HEK293T (cell line): ENCODE data around the gene PARK7.

ENCODE experiments used
- CTCF ChIA-PET: fragments of 350-600 bp; formaldehyde crosslinking; extraction: SDS; loops from one replicate; lab custom pipeline; 2021; ENCODE audit warnings: antibody characterized with exemption, inconsistent platforms; lab: Yijun Ruan, JAX
- POLR2A ChIA-PET: fragments of 350-600 bp; formaldehyde crosslinking; extraction: SDS; loops from one replicate; lab custom pipeline; 2020; ENCODE audit warnings: antibody characterized with exemption, inconsistent platforms; lab: Yijun Ruan, JAX
- DNase-seq: peaks from one replicate; pipeline ENCODE4 v3.0.0; 2012; ENCODE audit warnings: mixed read lengths; ENCODE audit errors: extremely low spot score
- BHLHE40 ChIP-seq: fragments of 450-650 bp; IDR thresholded peaks from 2 replicates; pipeline ENCODE4 v1.6.1; 2016; ENCODE audit warnings: mild to moderate bottlenecking, moderate library complexity, borderline replicate concordance
- CTBP1 ChIP-seq: fragments of 450-650 bp; IDR thresholded peaks from 2 replicates; pipeline ENCODE4 v1.6.1; 2016; ENCODE audit warnings: borderline replicate concordance
- ELF4 ChIP-seq: fragments of 450-650 bp; IDR thresholded peaks from 2 replicates; pipeline ENCODE4 v1.6.1; 2017; ENCODE audit warnings: antibody characterized with exemption
- FOXA1 ChIP-seq: fragments of 450-650 bp; IDR thresholded peaks from 2 replicates; pipeline ENCODE4 v1.6.1; 2016; ENCODE audit warnings: mild to moderate bottlenecking
- FOXK2 ChIP-seq: fragments of 450-650 bp; IDR thresholded peaks from 2 replicates; pipeline ENCODE4 v1.6.1; 2016; ENCODE audit warnings: mild to moderate bottlenecking
- FOXM1 ChIP-seq: fragments of 450-650 bp; IDR thresholded peaks from 2 replicates; pipeline ENCODE4 v1.6.1; 2017; ENCODE audit warnings: mild to moderate bottlenecking, borderline replicate concordance
- HDGF ChIP-seq: fragments of 450-650 bp; IDR thresholded peaks from 2 replicates; pipeline ENCODE4 v1.6.1; 2017; ENCODE audit warnings: antibody characterized with exemption, borderline replicate concordance
- L3MBTL2 ChIP-seq: fragments of 450-650 bp; conservative IDR thresholded peaks from 2 replicates; pipeline ENCODE4 v1.6.1; 2016; ENCODE audit warnings: mild to moderate bottlenecking
- LEF1 ChIP-seq: fragments of 450-650 bp; IDR thresholded peaks from 2 replicates; pipeline ENCODE4 v1.6.1; 2017; ENCODE audit warnings: mild to moderate bottlenecking, borderline replicate concordance
- NFRKB ChIP-seq: fragments of 450-650 bp; IDR thresholded peaks from 2 replicates; pipeline ENCODE4 v1.6.1; 2016; ENCODE audit warnings: mild to moderate bottlenecking, moderate library complexity
- PKNOX1 ChIP-seq: fragments of 450-650 bp; IDR thresholded peaks from 2 replicates; pipeline ENCODE4 v1.6.1; 2016
- SP1 ChIP-seq: fragments of 450-650 bp; IDR thresholded peaks from 2 replicates; pipeline ENCODE4 v1.6.1; 2017
- SUZ12 ChIP-seq: fragments of 450-650 bp; IDR thresholded peaks from 2 replicates; pipeline ENCODE4 v1.6.1; 2016; ENCODE audit warnings: mild to moderate bottlenecking
- TARDBP ChIP-seq: fragments of 450-650 bp; IDR thresholded peaks from 2 replicates; pipeline ENCODE4 v1.6.1; 2016
- ZNF384 ChIP-seq: fragments of 450-650 bp; IDR thresholded peaks from 2 replicates; pipeline ENCODE4 v1.6.1; 2016

The PARK7 gene

GRCh38 chr1:8024329-8024728, 62.8 kb downstream of the PARK7 start:
- POLR2A ChIA-PET = interaction anchor here (0.7 kb wide), 1 partner anchor 215 kb away, joined by 3 read pairs; no protein-coding TSS in a partner anchor
- CTCF ChIA-PET = interaction anchor here (1.3 to 2.6 kb wide), 2 partner anchors 9 to 290 kb away, joined by 7 to 8 read pairs; no protein-coding TSS in a partner anchor

DNA sequence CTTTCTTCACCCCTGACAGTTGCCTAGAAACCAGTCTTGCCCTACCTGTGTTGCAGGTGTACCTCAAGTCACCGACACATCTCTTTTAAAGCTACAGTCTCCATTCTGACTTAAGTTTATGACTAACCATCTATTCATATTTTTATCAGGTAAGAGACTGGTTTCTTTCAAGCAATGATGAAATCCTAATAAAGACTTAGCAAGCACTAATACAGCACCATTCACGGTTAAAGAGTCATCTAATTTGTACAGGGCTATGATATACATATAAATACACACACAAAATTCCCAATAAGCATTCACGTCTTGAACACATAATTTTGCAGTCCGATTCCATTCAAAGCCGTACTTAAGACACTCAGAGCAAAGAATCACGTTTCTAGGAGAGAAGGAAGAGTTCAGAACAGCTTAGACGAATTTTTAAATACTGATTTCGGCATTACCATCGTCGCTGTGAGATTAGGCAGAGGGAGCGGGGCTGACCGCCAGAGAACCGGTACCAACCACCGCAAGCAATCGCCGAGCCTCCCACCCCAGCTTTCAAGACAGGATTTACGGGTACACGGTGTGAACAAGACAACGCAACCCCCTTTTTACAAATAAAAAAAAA, 63.7 kb downstream of the PARK7 start:
- ChIA-PET CTCF (interaction anchor here (1.3 to 2.6 kb wide), 2 partner anchors 10 to 289 kb away, joined by 7 to 8 read pairs; no protein-coding TSS in a partner anchor), POLR2A (interaction anchor here (0.6 to 0.7 kb wide), 2 partner anchors 214 to 319 kb away, joined by 3 read pairs; no protein-coding TSS in a partner anchor)
- DNase-seq = no peak
- TF ChIP-seq SUZ12 (no peak), CTBP1 (no peak), PKNOX1 (no peak), HDGF (no peak), LEF1 (no peak), SP1 (no peak), L3MBTL2 (no peak), ELF4 (no peak), FOXM1 (no peak), TARDBP (no peak), FOXK2 (no peak), BHLHE40 (no peak), FOXA1 (no peak)

More at GRCh38 chr1:8024329-8024728, 62.8 kb downstream of the PARK7 start:
- TF ChIP-seq FOXM1 = no peak
- no peak for TF ChIP-seq HDGF
- no peak for TF ChIP-seq SP1
- no peak for TF ChIP-seq BHLHE40
- peak; percentile 71 for TF ChIP-seq PKNOX1
- no peak for TF ChIP-seq NFRKB
- no peak for DNase-seq

- ChIA-PET CTCF (no interaction called here), POLR2A (interaction anchor here (1.0 to 1.9 kb wide), 3 partner anchors 9 to 290 kb away, joined by 4 to 10 read pairs (median 5); no protein-coding TSS in a partner anchor)
- no peak for TF ChIP-seq SUZ12
- TF ChIP-seq FOXA1 = no peak
- no peak for TF ChIP-seq L3MBTL2
- TF ChIP-seq SP1 = no peak
- TF ChIP-seq NFRKB = no peak
- TF ChIP-seq CTBP1 = no peak
- TF ChIP-seq ZNF384 = no peak
- TF ChIP-seq LEF1 = no peak
- no peak for DNase-seq
These were observed 64.2 kb downstream of the PARK7 start for GRCh38 chr1:8025671-8026144.

- ChIA-PET POLR2A (interaction anchor here (1.0 to 1.9 kb wide), 3 partner anchors 10 to 289 kb away, joined by 4 to 10 read pairs (median 5); no protein-coding TSS in a partner anchor), CTCF (no interaction called here)
- DNase-seq = peak; percentile 92
- no peak for TF ChIP-seq FOXK2
- no peak for TF ChIP-seq FOXM1
- peak; percentile 99 for TF ChIP-seq L3MBTL2
These were observed 64.9 kb downstream of the PARK7 start, which contains the start of gene ERRFI1 for GRCh38 chr1:8026153-8026975. ERRFI1 (minus strand) TSS chr1:8026309; CDS start chr1:8015619, 10,690 bp downstream.

- TF ChIP-seq FOXM1 (no peak), FOXA1 (no peak), LEF1 (no peak), NFRKB (no peak), TARDBP (no peak), CTBP1 (no peak), FOXK2 (no peak), SUZ12 (no peak)
- CTCF ChIA-PET = no interaction called here
- POLR2A ChIA-PET = interaction anchor here (0.7 to 1.9 kb wide), 4 partner anchors 11 to 288 kb away, joined by 3 to 10 read pairs (median 4); no protein-coding TSS in a partner anchor
- DNase-seq = no peak
These were observed 65.7 kb downstream of the PARK7 start for GRCh38 chr1:8026976-8027747.
